Endothelial cell (in vitro differentiated cells): ENCODE results near the gene PHKG2. TPM values are rescaled to one million over a fixed set of nuclear protein-coding genes. Genes with fewer than 3 reads are reported as not detected.
A peak's percentile ranks its signal among the peaks of the same experiment; 100 is the strongest.

Experiments
- DNase-seq: peaks from one replicate; pipeline ENCODE4 v3.0.0; 2021; ENCODE audit warnings: low spot score
- H3K27ac Mint-ChIP-seq: one replicate; pipeline ENCODE4 v1.8.0; 2021; ENCODE audit warnings: mixed read lengths, inconsistent platforms; ENCODE audit not compliant: unreplicated experiment
- H3K27me3 Mint-ChIP-seq: one replicate; pipeline ENCODE4 v1.8.0; 2021; ENCODE audit warnings: mild to moderate bottlenecking, moderate library complexity, mixed read lengths, inconsistent platforms; ENCODE audit not compliant: unreplicated experiment
- H3K36me3 Mint-ChIP-seq: one replicate; pipeline ENCODE4 v1.8.0; 2021; ENCODE audit warnings: mild to moderate bottlenecking, low read depth, mixed read lengths, inconsistent platforms; ENCODE audit not compliant: unreplicated experiment
- H3K4me1 Mint-ChIP-seq: one replicate; pipeline ENCODE4 v1.8.0; 2021; ENCODE audit warnings: mild to moderate bottlenecking, mixed read lengths, inconsistent platforms; ENCODE audit not compliant: unreplicated experiment
- H3K4me3 Mint-ChIP-seq: one replicate; pipeline ENCODE4 v1.8.0; 2021; ENCODE audit warnings: mild to moderate bottlenecking, mixed read lengths, inconsistent platforms; ENCODE audit not compliant: unreplicated experiment
- H3K9me3 Mint-ChIP-seq: one replicate; pipeline ENCODE4 v1.8.0; 2021; ENCODE audit warnings: mixed read lengths, inconsistent platforms; ENCODE audit not compliant: unreplicated experiment
- total RNA-seq: library from RNA; stranded (reverse); fragmentation: NEBNext Ultra II Directional; extraction: Animal tissue kit (Norgen Biotek cat#: 25700); gene quantifications from one replicate; pipeline ENCODE4 v1.2.1, GENCODE V29; 2021; ENCODE audit not compliant: unreplicated experiment
- TF ChIP-seq, protein P1 (sequence below): fragments of 200-600 bp; sonication (generic); IDR thresholded peaks from one replicate; pipeline ENCODE4 v1.5.0; 2021; ENCODE audit warnings: antibody characterized with exemption; ENCODE audit not compliant: unreplicated experiment

The PHKG2 gene
- total RNA-seq, 1 donor from 2014 or later, result 27.5 TPM

DNA sequence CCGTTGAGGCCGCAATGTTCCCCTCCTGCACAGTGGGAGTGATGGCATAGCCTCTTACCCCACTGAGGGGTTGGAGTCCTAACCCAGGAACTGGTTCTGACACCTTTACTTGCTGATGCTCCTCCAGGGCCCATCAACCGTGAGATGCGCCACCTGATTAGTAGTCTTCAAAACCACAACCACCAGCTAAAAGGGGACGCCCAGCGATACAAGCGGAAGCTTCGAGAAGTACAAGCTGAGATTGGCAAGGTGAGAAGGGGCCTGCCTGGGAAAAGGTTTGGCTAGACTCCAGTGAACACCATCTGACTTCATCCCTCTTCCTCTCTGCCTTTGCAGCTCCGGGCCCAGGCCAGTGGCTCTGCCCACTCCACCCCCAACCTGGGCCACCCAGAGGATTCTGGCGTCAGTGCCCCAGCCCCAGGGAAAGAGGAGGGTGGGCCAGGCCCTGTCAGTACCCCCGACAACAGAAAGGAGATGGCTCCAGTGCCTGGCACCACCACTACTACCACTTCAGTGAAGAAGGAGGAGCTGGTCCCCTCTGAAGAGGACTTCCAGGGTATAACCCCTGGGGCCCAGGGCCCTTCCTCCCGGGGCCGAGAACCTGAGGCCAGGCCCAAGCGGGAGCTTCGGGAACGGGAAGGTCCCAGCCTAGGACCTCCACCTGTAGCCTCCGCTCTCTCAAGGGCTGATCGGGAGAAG lies 19.7 kb downstream of the PHKG2 start:
- no peak overlapping the region for H3K27ac Mint-ChIP-seq
- H3K4me1 Mint-ChIP-seq, result peaks cover 11% of the 10 kb centered on the region
- no peak for DNase-seq
- peaks cover 75% of the 10 kb centered on the region for H3K36me3 Mint-ChIP-seq
- H3K4me3 Mint-ChIP-seq, result peak overlapping the region; percentile 24
- TF ChIP-seq, protein P1, sequence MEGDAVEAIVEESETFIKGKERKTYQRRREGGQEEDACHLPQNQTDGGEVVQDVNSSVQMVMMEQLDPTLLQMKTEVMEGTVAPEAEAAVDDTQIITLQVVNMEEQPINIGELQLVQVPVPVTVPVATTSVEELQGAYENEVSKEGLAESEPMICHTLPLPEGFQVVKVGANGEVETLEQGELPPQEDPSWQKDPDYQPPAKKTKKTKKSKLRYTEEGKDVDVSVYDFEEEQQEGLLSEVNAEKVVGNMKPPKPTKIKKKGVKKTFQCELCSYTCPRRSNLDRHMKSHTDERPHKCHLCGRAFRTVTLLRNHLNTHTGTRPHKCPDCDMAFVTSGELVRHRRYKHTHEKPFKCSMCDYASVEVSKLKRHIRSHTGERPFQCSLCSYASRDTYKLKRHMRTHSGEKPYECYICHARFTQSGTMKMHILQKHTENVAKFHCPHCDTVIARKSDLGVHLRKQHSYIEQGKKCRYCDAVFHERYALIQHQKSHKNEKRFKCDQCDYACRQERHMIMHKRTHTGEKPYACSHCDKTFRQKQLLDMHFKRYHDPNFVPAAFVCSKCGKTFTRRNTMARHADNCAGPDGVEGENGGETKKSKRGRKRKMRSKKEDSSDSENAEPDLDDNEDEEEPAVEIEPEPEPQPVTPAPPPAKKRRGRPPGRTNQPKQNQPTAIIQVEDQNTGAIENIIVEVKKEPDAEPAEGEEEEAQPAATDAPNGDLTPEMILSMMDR, result no peak
- H3K9me3 Mint-ChIP-seq, result no peaks in the 10 kb centered on the region
- H3K27me3 Mint-ChIP-seq, result peaks cover 6% of the 10 kb centered on the region

DNA sequence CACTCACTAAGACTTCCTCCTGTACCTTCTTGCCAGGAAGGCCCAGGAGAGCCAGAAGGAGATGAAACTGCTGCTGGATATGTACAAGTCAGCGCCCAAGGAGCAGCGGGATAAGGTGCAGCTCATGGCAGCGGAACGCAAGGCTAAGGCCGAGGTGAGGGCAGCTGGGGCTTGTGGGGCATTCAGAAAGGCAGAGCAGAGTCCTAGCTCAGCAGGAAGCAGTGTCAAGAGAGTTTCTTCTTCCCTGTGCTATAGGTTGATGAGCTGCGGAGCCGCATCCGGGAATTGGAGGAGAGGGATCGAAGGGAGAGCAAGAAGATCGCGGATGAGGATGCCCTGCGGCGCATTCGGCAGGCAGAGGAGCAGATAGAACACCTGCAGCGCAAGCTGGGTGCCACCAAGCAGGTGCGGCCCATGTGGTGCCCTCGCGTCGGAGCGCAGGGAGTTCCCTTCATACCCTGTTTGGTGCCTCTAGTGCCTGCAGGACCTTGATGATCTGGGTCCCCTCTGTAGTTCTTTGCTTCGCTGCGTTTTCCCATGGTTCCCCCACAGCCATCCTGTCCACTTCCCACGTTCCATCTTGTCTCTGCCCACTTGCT lies 20.5 kb downstream of the PHKG2 start:
- Mint-ChIP-seq H3K36me3 (peaks cover 74% of the 10 kb centered on the region), H3K27me3 (peaks cover 4% of the 10 kb centered on the region), H3K4me1 (peaks cover 7% of the 10 kb centered on the region), H3K27ac (no peak overlapping the region), H3K9me3 (no peaks in the 10 kb centered on the region), H3K4me3 (peak overlapping the region; percentile 54)
- TF ChIP-seq, protein P1, result no peak
- no peak for DNase-seq

DNA sequence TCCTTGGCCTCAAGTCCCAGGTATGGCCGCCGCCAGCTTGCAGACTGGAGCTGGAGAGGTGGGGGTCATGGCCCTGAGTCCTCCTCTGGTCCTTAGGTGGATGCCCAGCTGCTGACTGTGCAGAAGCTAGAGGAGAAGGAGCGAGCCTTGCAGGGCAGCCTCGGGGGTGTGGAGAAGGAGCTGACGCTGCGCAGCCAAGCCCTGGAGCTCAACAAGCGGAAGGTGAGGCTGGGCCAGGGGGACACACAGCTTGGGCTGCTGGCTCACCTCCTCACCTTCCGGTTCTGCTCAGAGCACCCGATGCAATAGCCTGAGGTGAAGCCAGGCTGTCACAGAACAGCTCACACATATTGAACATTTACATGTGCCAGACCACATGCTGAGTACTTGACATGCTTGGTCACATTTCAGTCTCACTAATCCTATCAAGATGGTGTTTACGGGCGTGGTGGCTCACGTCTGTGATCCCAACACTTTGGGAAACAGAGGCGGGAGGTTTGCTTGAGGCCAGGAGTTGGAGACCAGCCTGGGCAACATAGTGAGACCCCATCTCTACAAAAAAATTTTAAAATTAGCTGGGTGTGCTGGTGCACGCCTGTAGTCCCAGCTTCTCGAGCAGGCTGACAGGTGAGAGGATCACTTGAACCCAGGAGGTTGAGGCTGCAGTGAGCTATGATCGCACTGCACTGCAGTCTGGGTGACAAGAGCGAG lies 21.3 kb downstream of the PHKG2 start:
- no peaks in the 10 kb centered on the region for H3K9me3 Mint-ChIP-seq
- peaks cover 5% of the 10 kb centered on the region for H3K4me1 Mint-ChIP-seq
- TF ChIP-seq, protein P1, result no peak
- peak overlapping the region; percentile 54 for H3K4me3 Mint-ChIP-seq
- no peak overlapping the region for H3K27ac Mint-ChIP-seq
- peaks cover 68% of the 10 kb centered on the region for H3K36me3 Mint-ChIP-seq
- H3K27me3 Mint-ChIP-seq, result peaks cover 4% of the 10 kb centered on the region
- no peak for DNase-seq

DNA sequence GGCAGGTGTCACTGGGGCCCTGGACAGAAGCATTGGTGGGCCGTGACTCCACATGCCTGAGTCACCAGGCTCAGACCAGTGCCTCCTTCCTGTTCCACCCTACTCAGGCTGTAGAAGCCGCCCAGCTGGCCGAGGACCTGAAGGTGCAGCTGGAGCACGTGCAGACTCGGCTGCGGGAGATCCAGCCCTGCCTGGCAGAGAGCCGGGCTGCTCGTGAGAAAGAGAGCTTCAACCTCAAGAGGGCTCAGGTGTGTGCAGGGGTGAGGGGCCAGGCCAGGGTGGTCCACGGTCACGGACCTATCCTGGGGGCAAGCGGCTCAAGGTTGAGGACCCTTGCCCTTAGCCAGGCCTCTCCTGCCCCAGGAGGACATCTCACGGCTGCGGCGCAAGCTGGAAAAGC lies 23.5 kb downstream of the PHKG2 start:
- peaks cover 3% of the 10 kb centered on the region for H3K27me3 Mint-ChIP-seq
- peak overlapping the region; percentile 73 for H3K4me3 Mint-ChIP-seq
- TF ChIP-seq, protein P1, result no peak
- no peak for DNase-seq
- peaks cover 7% of the 10 kb centered on the region for H3K4me1 Mint-ChIP-seq
- no peak overlapping the region for H3K27ac Mint-ChIP-seq
- no peaks in the 10 kb centered on the region for H3K9me3 Mint-ChIP-seq
- H3K36me3 Mint-ChIP-seq, result peaks cover 47% of the 10 kb centered on the region

DNA sequence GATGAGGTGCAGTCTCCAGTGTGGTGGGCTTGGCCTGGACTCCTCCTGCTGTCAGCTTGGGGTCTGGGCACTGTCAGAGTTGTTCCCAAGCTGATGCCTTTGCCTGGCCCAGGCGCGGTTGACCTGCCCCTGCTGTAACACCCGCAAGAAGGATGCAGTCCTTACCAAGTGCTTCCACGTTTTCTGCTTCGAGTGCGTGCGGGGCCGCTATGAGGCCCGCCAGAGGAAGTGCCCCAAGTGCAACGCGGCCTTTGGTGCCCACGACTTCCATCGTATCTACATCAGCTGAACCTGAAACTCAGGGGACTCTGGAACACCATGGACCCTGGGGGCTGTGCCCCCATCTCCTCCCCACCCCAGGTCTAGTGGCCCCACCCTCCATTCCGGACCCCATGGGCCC lies 25.6 kb downstream of the PHKG2 start:
- no peaks in the 10 kb centered on the region for H3K9me3 Mint-ChIP-seq
- no peak overlapping the region for H3K4me3 Mint-ChIP-seq
- H3K36me3 Mint-ChIP-seq, result peaks cover 39% of the 10 kb centered on the region

More for the DNA sequence above, 25.6 kb downstream of the PHKG2 start:
- H3K27ac Mint-ChIP-seq, result no peak overlapping the region
- no peak for DNase-seq
- TF ChIP-seq, protein P1, result no peak
- peaks cover 14% of the 10 kb centered on the region for H3K4me1 Mint-ChIP-seq
- peaks cover 13% of the 10 kb centered on the region for H3K27me3 Mint-ChIP-seq
